MCF 10A (cell line): ENCODE results near the gene WFIKKN2. TPM values are rescaled to one million over a fixed set of nuclear protein-coding genes. Genes with fewer than 3 reads are reported as not detected.

ENCODE experiments used
- BruUV-seq: library from RNA; stranded (reverse); fragments of 400-500 nt; replicated peaks from 2 replicates; lab custom pipeline; 2021; lab: Mats Ljungman, UMichigan
- CTCF ChIA-PET: fragments of 300-600 bp; sonication (Branson Sonifier 250); formaldehyde crosslinking; extraction: SDS; loops from one replicate; lab custom pipeline; 2021; ENCODE audit warnings: antibody characterized with exemption, inconsistent platforms; lab: Yijun Ruan, JAX
- POLR2A ChIA-PET: fragments of 300-600, 350-650 bp; sonication (Branson Sonifier 250); formaldehyde crosslinking; extraction: SDS; loops from one replicate; lab custom pipeline; 2020; ENCODE audit warnings: antibody characterized with exemption, inconsistent platforms; lab: Yijun Ruan, JAX
- DNase-seq: peaks from one replicate; pipeline ENCODE4 v3.0.0-alpha.2; 2018; ENCODE audit not compliant: unreplicated experiment
- H3K27ac Mint-ChIP-seq: one replicate; pipeline ENCODE4 v1.8.0; 2022; ENCODE audit warnings: mild to moderate bottlenecking, low read depth, mixed read lengths; ENCODE audit not compliant: unreplicated experiment
- H3K27me3 Mint-ChIP-seq: one replicate; pipeline ENCODE4 v1.8.0; 2022; ENCODE audit warnings: mixed read lengths; ENCODE audit not compliant: insufficient read depth, unreplicated experiment
- H3K36me3 Mint-ChIP-seq: one replicate; pipeline ENCODE4 v1.8.0; 2022; ENCODE audit warnings: mild to moderate bottlenecking, moderate library complexity, mixed read lengths; ENCODE audit not compliant: insufficient read depth, unreplicated experiment
- H3K4me1 Mint-ChIP-seq: one replicate; pipeline ENCODE4 v1.8.0; 2022; ENCODE audit warnings: mixed read lengths; ENCODE audit not compliant: insufficient read depth, unreplicated experiment
- H3K4me3 Mint-ChIP-seq: one replicate; pipeline ENCODE4 v1.8.0; 2022; ENCODE audit warnings: mild to moderate bottlenecking, moderate library complexity, mixed read lengths; ENCODE audit not compliant: unreplicated experiment
- H3K9me3 Mint-ChIP-seq: one replicate; pipeline ENCODE4 v1.8.0; 2022; ENCODE audit warnings: mixed read lengths; ENCODE audit not compliant: unreplicated experiment
- intact Hi-C: fragments of 100-400 bp; cut with micrococcal nuclease; formaldehyde crosslinking; loops from 2 replicates; pipeline ENCODE4 v1.14.1; 2022
- total RNA-seq: library from RNA; stranded (reverse); gene quantifications from 2 replicates; pipeline ENCODE4 v1.2.3, GENCODE V29; 2022
- TF ChIP-seq, protein P1 (sequence below): fragments of 200-600 bp; IDR thresholded peaks from one replicate; pipeline ENCODE4 v1.8.0; 2022; ENCODE audit warnings: antibody characterized with exemption, mild to moderate bottlenecking; ENCODE audit not compliant: unreplicated experiment

Gene WFIKKN2
- total RNA-seq, 1 experiment from 2014 or later: not detected

DNA sequence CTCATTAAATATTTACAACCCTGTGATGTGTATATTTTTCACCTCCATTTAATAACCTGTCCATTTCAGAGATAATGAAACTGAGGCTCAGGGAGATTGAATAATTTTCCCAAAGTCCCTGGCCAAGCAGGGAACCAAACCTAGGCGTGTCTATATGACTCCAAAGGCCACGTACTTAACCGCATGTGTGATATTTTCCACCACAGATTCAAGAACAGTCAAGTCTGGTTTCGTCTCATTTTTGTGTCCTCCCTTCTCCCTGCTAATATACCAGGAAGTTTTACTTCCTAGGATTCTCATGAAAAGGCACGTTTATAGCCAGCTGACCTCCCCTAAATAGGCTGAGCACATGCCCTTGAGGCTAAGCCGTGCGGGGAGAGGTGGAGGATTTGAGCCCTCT lies 15.3 kb downstream of the WFIKKN2 start:
- TF ChIP-seq, protein P1, sequence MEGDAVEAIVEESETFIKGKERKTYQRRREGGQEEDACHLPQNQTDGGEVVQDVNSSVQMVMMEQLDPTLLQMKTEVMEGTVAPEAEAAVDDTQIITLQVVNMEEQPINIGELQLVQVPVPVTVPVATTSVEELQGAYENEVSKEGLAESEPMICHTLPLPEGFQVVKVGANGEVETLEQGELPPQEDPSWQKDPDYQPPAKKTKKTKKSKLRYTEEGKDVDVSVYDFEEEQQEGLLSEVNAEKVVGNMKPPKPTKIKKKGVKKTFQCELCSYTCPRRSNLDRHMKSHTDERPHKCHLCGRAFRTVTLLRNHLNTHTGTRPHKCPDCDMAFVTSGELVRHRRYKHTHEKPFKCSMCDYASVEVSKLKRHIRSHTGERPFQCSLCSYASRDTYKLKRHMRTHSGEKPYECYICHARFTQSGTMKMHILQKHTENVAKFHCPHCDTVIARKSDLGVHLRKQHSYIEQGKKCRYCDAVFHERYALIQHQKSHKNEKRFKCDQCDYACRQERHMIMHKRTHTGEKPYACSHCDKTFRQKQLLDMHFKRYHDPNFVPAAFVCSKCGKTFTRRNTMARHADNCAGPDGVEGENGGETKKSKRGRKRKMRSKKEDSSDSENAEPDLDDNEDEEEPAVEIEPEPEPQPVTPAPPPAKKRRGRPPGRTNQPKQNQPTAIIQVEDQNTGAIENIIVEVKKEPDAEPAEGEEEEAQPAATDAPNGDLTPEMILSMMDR: no peak
- Mint-ChIP-seq H3K27ac (no peak overlapping the region), H3K4me1 (peaks cover 16% of the 10 kb centered on the region), H3K4me3 (no peak overlapping the region), H3K27me3 (no peaks in the 10 kb centered on the region), H3K9me3 (no peaks in the 10 kb centered on the region), H3K36me3 (no peaks in the 10 kb centered on the region)
- no TSS peak for BruUV-seq
- intact Hi-C loops: no loop called here
- POLR2A ChIA-PET: interaction anchor here (0.9 to 7.3 kb wide), 2 partner anchors 14 to 124 kb away, joined by 3 to 170 read pairs; partner anchors contain the start of gene TOB1
- no peak for DNase-seq
- CTCF ChIA-PET: interaction anchor here (0.6 to 11.7 kb wide), 11 partner anchors 8 to 212 kb away, joined by 3 to 429 read pairs (median 7); no protein-coding TSS in a partner anchor

DNA sequence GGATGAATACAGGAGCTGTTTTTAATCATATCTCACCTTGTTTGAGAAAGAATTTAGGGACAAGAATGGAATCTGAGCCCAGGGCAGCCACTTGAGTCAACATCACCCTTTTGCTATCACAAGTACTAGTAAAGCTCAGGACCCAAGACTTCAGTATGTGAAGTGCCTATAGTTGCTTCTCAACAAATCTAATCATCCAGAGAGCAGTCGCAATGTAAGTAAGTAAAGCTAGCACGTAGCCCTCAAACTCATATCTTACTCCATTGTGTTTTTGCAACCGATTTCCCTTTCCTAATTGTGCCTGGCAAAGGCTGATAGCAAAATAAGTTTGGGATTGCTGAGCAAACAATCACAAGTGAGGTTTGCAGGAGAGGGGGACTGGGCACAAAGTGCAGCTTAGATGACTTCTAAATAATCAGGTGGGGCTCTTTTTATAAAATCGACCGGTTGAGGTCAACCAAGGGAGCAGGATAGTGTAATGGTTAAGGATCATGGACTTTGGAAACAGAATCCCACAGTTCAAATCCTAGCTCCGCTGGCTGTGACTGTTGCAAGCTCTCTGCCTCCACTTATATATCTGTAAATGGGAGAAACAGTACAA lies 17.7 kb downstream of the WFIKKN2 start:
- no TSS peak for BruUV-seq

DNA sequence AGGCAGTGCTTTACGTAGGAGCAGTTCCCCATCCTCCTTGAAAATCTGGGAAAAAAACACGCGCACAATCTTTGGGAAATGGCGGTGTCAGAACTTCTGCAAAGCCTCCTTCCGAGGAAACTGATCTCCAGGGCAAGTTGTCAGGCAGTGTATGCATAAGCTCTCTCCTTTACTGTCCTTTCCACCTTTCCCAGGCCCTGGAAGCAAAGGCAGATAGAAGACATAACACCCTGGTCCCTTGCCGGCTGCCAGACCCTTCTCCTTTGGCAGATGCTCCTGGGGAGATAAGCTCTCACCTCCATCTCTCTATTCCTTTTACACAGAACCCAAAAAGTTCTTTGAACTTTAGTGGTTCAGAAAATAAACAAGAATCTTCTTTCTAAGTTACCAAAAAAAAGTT lies 18.4 kb downstream of the WFIKKN2 start:
- ChIA-PET POLR2A (interaction anchor here (0.6 to 7.3 kb wide), 5 partner anchors 11 to 267 kb away, joined by 3 to 170 read pairs (median 31); partner anchors contain the start of genes SPAG9 and TOB1), CTCF (interaction anchor here (0.6 to 11.7 kb wide), 12 partner anchors 9 to 312 kb away, joined by 3 to 429 read pairs (median 12); no protein-coding TSS in a partner anchor)
- Mint-ChIP-seq H3K4me1 (peaks cover 15% of the 10 kb centered on the region), H3K27me3 (no peaks in the 10 kb centered on the region), H3K9me3 (no peaks in the 10 kb centered on the region), H3K4me3 (no peak overlapping the region), H3K27ac (no peak overlapping the region), H3K36me3 (no peaks in the 10 kb centered on the region)
- no peak for DNase-seq
- TF ChIP-seq, protein P1: no peak
- no TSS peak for BruUV-seq
- intact Hi-C loops: no loop called here

More for the DNA sequence above, 17.7 kb downstream of the WFIKKN2 start:
- CTCF ChIA-PET: interaction anchor here (0.6 to 11.7 kb wide), 40 partner anchors 10 to 1060 kb away, joined by 3 to 429 read pairs (median 4); no protein-coding TSS in a partner anchor
- POLR2A ChIA-PET: interaction anchor here (0.7 to 7.3 kb wide), 10 partner anchors 11 to 294 kb away, joined by 3 to 170 read pairs (median 6); partner anchors contain the start of gene TOB1
- Mint-ChIP-seq H3K4me3 (no peak overlapping the region), H3K4me1 (peaks cover 15% of the 10 kb centered on the region), H3K27me3 (no peaks in the 10 kb centered on the region), H3K27ac (peak overlapping the region; percentile 90), H3K9me3 (no peaks in the 10 kb centered on the region), H3K36me3 (no peaks in the 10 kb centered on the region)
- TF ChIP-seq, protein P1: no peak
- no peak for DNase-seq
- intact Hi-C loops: no loop called here

DNA sequence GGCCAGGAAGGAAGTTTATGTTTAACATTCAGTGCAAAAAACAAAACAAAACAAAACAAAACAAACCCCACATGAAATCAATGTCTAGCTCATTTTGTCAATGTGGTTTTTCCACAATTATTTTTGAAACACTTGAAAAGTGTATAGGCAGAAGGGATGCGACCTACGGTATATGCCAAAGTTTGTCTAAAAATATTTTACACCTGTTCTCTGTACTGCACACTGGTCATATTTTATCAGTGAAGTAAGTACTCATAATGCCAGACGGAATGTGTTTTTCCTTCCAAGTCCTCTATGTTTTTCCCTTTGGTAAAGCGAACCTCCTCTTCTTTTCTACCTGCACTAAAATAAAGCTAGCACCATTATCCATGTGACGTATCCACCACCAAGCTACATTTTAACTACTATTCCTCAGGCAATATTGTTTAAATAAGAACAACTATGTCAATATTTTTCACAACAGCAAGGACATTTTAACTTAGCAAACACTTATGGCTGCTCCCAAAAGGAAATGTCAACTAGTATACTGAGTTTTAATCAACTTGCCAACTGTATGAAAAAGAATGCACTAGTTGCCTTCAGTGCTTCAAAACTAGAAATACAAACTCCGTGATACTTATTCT lies 20.4 kb downstream of the WFIKKN2 start:
- intact Hi-C loops: no loop called here
- Mint-ChIP-seq H3K4me1 (peaks cover 15% of the 10 kb centered on the region), H3K36me3 (peaks cover 12% of the 10 kb centered on the region), H3K27ac (no peak overlapping the region), H3K9me3 (no peaks in the 10 kb centered on the region), H3K27me3 (no peaks in the 10 kb centered on the region), H3K4me3 (no peak overlapping the region)
- no peak for DNase-seq
- ChIA-PET CTCF (interaction anchor here (0.6 to 11.7 kb wide), 7 partner anchors 14 to 202 kb away, joined by 3 to 429 read pairs (median 4); no protein-coding TSS in a partner anchor), POLR2A (interaction anchor here (0.5 to 7.3 kb wide), 10 partner anchors 9 to 121 kb away, joined by 3 to 170 read pairs (median 3); partner anchors contain the start of gene TOB1)
- no TSS peak for BruUV-seq
- TF ChIP-seq, protein P1: no peak
